Measurements from ENCODE around the gene PDE7B.

- TF ChIP-seq CTCF (IDR thresholded peaks at IDR 0.05) (no peak), POLR2AphosphoS5 (IDR thresholded peaks at IDR 0.05; ENCODE audit: low read depth, low read length) (no peak)
Measured at GRCh38 chr6:135939208-135939591, 87.7 kb downstream of the PDE7B start.

Data from Panc1 (cell line).